ENCODE results near the gene SMARCB1.

The SMARCB1 gene

GRCh38 chr22:23831261-23831660, 44.5 kb downstream of the SMARCB1 start:
- DNase-seq: no peak
- CTCF ChIA-PET: no interaction called here
- Mint-ChIP-seq H3K9me3 (no peaks in the 10 kb centered on the region), H3K27me3 (no peaks in the 10 kb centered on the region), H3K36me3 (peaks cover 35% of the 10 kb centered on the region), H3K4me3 (no peak overlapping the region), H3K4me1 (peaks cover 8% of the 10 kb centered on the region), H3K27ac (no peak overlapping the region)

GRCh38 chr22:23831781-23832180, 45.0 kb downstream of the SMARCB1 start:
- no peak overlapping the region for H3K27ac Mint-ChIP-seq
- CTCF ChIA-PET: interaction anchor here (0.9 kb wide), 1 partner anchor 26 kb away, joined by 3 read pairs; the partner anchor contains the start of gene SLC2A11

GRCh38 chr22:23832226-23833016, 45.7 kb downstream of the SMARCB1 start:
- CTCF ChIA-PET: interaction anchor here (0.9 kb wide), 1 partner anchor 26 kb away, joined by 3 read pairs; the partner anchor contains the start of gene SLC2A11
- no peak overlapping the region for H3K4me3 Mint-ChIP-seq
- peak overlapping the region; percentile 19 for H3K27ac Mint-ChIP-seq
- H3K36me3 Mint-ChIP-seq: peaks cover 30% of the 10 kb centered on the region
- H3K9me3 Mint-ChIP-seq: no peaks in the 10 kb centered on the region
- peaks cover 9% of the 10 kb centered on the region for H3K4me1 Mint-ChIP-seq
- DNase-seq: no peak
- H3K27me3 Mint-ChIP-seq: no peaks in the 10 kb centered on the region

More at GRCh38 chr22:23831781-23832180, 45.0 kb downstream of the SMARCB1 start:
- peaks cover 31% of the 10 kb centered on the region for H3K36me3 Mint-ChIP-seq
- H3K4me1 Mint-ChIP-seq: peaks cover 6% of the 10 kb centered on the region
- H3K4me3 Mint-ChIP-seq: no peak overlapping the region
- no peak for DNase-seq
- H3K9me3 Mint-ChIP-seq: no peaks in the 10 kb centered on the region
- no peaks in the 10 kb centered on the region for H3K27me3 Mint-ChIP-seq

- H3K27ac Mint-ChIP-seq: no peak overlapping the region
- H3K4me3 Mint-ChIP-seq: no peak overlapping the region
- no peak for DNase-seq
- CTCF ChIA-PET: no interaction called here
- H3K27me3 Mint-ChIP-seq: no peaks in the 10 kb centered on the region
- H3K36me3 Mint-ChIP-seq: peaks cover 35% of the 10 kb centered on the region
- no peaks in the 10 kb centered on the region for H3K9me3 Mint-ChIP-seq
- H3K4me1 Mint-ChIP-seq: peaks cover 14% of the 10 kb centered on the region
Observed at GRCh38 chr22:23833017-23833751, 46.4 kb downstream of the SMARCB1 start.

GRCh38 chr22:23833911-23834317, 47.1 kb downstream of the SMARCB1 start:
- CTCF ChIA-PET: no interaction called here
- Mint-ChIP-seq H3K27me3 (peaks cover 1% of the 10 kb centered on the region), H3K36me3 (peaks cover 31% of the 10 kb centered on the region)

GRCh38 chr22:23834406-23834792, 47.6 kb downstream of the SMARCB1 start:
- H3K4me1 Mint-ChIP-seq: peaks cover 22% of the 10 kb centered on the region
- H3K9me3 Mint-ChIP-seq: no peaks in the 10 kb centered on the region
- no peak for DNase-seq
- H3K27ac Mint-ChIP-seq: no peak overlapping the region
- H3K4me3 Mint-ChIP-seq: no peak overlapping the region
- H3K27me3 Mint-ChIP-seq: peaks cover 6% of the 10 kb centered on the region
- CTCF ChIA-PET: no interaction called here
- peaks cover 26% of the 10 kb centered on the region for H3K36me3 Mint-ChIP-seq

More at GRCh38 chr22:23833911-23834317, 47.1 kb downstream of the SMARCB1 start:
- peak; percentile 19 for DNase-seq
- H3K9me3 Mint-ChIP-seq: no peaks in the 10 kb centered on the region
- no peak overlapping the region for H3K27ac Mint-ChIP-seq
- H3K4me1 Mint-ChIP-seq: peaks cover 17% of the 10 kb centered on the region
- H3K4me3 Mint-ChIP-seq: no peak overlapping the region

GRCh38 chr22:23834793-23835483, 48.2 kb downstream of the SMARCB1 start:
- Mint-ChIP-seq H3K9me3 (no peaks in the 10 kb centered on the region), H3K4me3 (no peak overlapping the region), H3K4me1 (peaks cover 26% of the 10 kb centered on the region), H3K36me3 (peaks cover 21% of the 10 kb centered on the region), H3K27ac (peak overlapping the region; percentile 49), H3K27me3 (peaks cover 6% of the 10 kb centered on the region)
- DNase-seq: peak; percentile 16
- CTCF ChIA-PET: interaction anchor here (1.3 kb wide), 1 partner anchor 16 kb away, joined by 3 read pairs; no protein-coding TSS in a partner anchor

GRCh38 chr22:23835484-23836144, 48.8 kb downstream of the SMARCB1 start:
- Mint-ChIP-seq H3K9me3 (no peaks in the 10 kb centered on the region), H3K36me3 (peaks cover 16% of the 10 kb centered on the region), H3K27ac (peak overlapping the region; percentile 49), H3K4me3 (no peak overlapping the region), H3K27me3 (peaks cover 6% of the 10 kb centered on the region), H3K4me1 (peaks cover 25% of the 10 kb centered on the region)
- DNase-seq: peak; percentile 11
- CTCF ChIA-PET: interaction anchor here (1.3 kb wide), 1 partner anchor 16 kb away, joined by 3 read pairs; no protein-coding TSS in a partner anchor

GRCh38 chr22:23836281-23836680, 49.5 kb downstream of the SMARCB1 start:
- DNase-seq: peak; percentile 20
- Mint-ChIP-seq H3K27ac (peak overlapping the region; percentile 63), H3K4me3 (peak overlapping the region; percentile 27), H3K36me3 (peaks cover 11% of the 10 kb centered on the region), H3K27me3 (peaks cover 11% of the 10 kb centered on the region), H3K9me3 (no peaks in the 10 kb centered on the region), H3K4me1 (peaks cover 25% of the 10 kb centered on the region)
- CTCF ChIA-PET: interaction anchor here (1.4 kb wide), 1 partner anchor 68 kb away, joined by 5 read pairs; no protein-coding TSS in a partner anchor

- H3K9me3 Mint-ChIP-seq: no peaks in the 10 kb centered on the region
- H3K4me1 Mint-ChIP-seq: peaks cover 25% of the 10 kb centered on the region
- CTCF ChIA-PET: interaction anchor here (1.4 kb wide), 1 partner anchor 68 kb away, joined by 5 read pairs; no protein-coding TSS in a partner anchor
- H3K27me3 Mint-ChIP-seq: peaks cover 17% of the 10 kb centered on the region
- H3K27ac Mint-ChIP-seq: peak overlapping the region; percentile 63
- no peak for DNase-seq
- H3K36me3 Mint-ChIP-seq: peaks cover 11% of the 10 kb centered on the region
- peak overlapping the region; percentile 57 for H3K4me3 Mint-ChIP-seq
Observed at GRCh38 chr22:23836692-23837495, 50.1 kb downstream of the SMARCB1 start.

GRCh38 chr22:23837496-23837859, 50.7 kb downstream of the SMARCB1 start:
- Mint-ChIP-seq H3K4me3 (peak overlapping the region; percentile 94), H3K9me3 (no peaks in the 10 kb centered on the region), H3K27ac (no peak overlapping the region), H3K4me1 (peaks cover 25% of the 10 kb centered on the region), H3K36me3 (peaks cover 11% of the 10 kb centered on the region), H3K27me3 (peaks cover 20% of the 10 kb centered on the region)
- DNase-seq: no peak
- CTCF ChIA-PET: interaction anchor here (0.9 to 1.4 kb wide), 3 partner anchors 51 to 69 kb away, joined by 3 to 5 read pairs (median 3); partner anchors contain the start of gene SMARCB1

- Mint-ChIP-seq H3K27ac (peak overlapping the region; percentile 92), H3K9me3 (no peaks in the 10 kb centered on the region), H3K36me3 (peaks cover 11% of the 10 kb centered on the region), H3K4me3 (peak overlapping the region; percentile 94), H3K27me3 (peaks cover 25% of the 10 kb centered on the region), H3K4me1 (peaks cover 25% of the 10 kb centered on the region)
- DNase-seq: no peak
- CTCF ChIA-PET: interaction anchor here (0.9 to 1.3 kb wide), 3 partner anchors 12 to 68 kb away, joined by 3 to 4 read pairs (median 3); partner anchors contain the start of gene SMARCB1
Observed at GRCh38 chr22:23837911-23838680, 51.3 kb downstream of the SMARCB1 start.

All from activated naive CD4-positive, alpha-beta T cell treated with anti-CD3 and anti-CD28 coated beads, Interleukin-2, amount 10 ng/mL, durations not matched to agents 7 days and 5 days (primary cell).